GM23338 (cell line): Measurements from ENCODE around the gene GNL3. TPM values are rescaled to one million over a fixed set of nuclear protein-coding genes. Genes with fewer than 3 reads are reported as not detected.

Experiments
- ATAC-seq: fragments of 200-7000 bp; cut with Tn5 transposase; 3 replicates; pipeline ENCODE4 v1.9.1; 2020
- DNase-seq: peaks from one replicate; pipeline ENCODE4 v3.0.0-alpha.2; 2015; ENCODE audit warnings: low spot score
- H2AFZ ChIP-seq: fragments of 200-600 bp; sonication (generic); 2 replicates; pipeline ENCODE4 v1.8.0; 2016; ENCODE audit warnings: antibody characterized with exemption, mild to moderate bottlenecking, moderate library complexity
- H3F3A ChIP-seq: fragments of 200-600 bp; sonication (generic); replicated peaks from 2 replicates; pipeline ENCODE4 v1.8.0; 2017; ENCODE audit warnings: antibody characterized with exemption, mixed run types, low read depth
- H3K27ac ChIP-seq: fragments of 200-600 bp; sonication (generic); 2 replicates; pipeline ENCODE4 v1.6.1; 2016; ENCODE audit warnings: low read depth
- H3K27me3 ChIP-seq: fragments of 200-600 bp; sonication (generic); 2 replicates; pipeline ENCODE4 v1.8.0; 2016; ENCODE audit warnings: mild to moderate bottlenecking, mixed run types, moderate library complexity; ENCODE audit not compliant: insufficient read depth
- H3K36me3 ChIP-seq: fragments of 200-600 bp; sonication (generic); 2 replicates; pipeline ENCODE4 v1.8.0; 2016; ENCODE audit warnings: mild to moderate bottlenecking; ENCODE audit not compliant: insufficient read depth
- H3K4me1 ChIP-seq: fragments of 200-600 bp; sonication (generic); 2 replicates; pipeline ENCODE4 v1.8.0; 2016; ENCODE audit warnings: mild to moderate bottlenecking, moderate library complexity; ENCODE audit not compliant: insufficient read depth
- H3K4me2 ChIP-seq: fragments of 200-600 bp; sonication (generic); 2 replicates; pipeline ENCODE4 v1.7.1; 2017; ENCODE audit warnings: mixed run types
- H3K4me3 ChIP-seq: fragments of 200-600 bp; sonication (generic); 2 replicates; pipeline ENCODE4 v1.6.1; 2016; ENCODE audit warnings: mixed run types
- H3K79me2 ChIP-seq: fragments of 200-600 bp; sonication (generic); replicated peaks from 2 replicates; pipeline ENCODE4 v1.8.0; 2017; ENCODE audit warnings: mild to moderate bottlenecking; ENCODE audit not compliant: insufficient read depth
- H3K9me2 ChIP-seq: fragments of 200-600 bp; sonication (generic); 2 replicates; pipeline ENCODE4 v1.8.0; 2017; ENCODE audit not compliant: insufficient read depth
- H4K20me1 ChIP-seq: fragments of 200-600 bp; sonication (generic); replicated peaks from 2 replicates; pipeline ENCODE4 v1.8.0; 2017; ENCODE audit warnings: mild to moderate bottlenecking; ENCODE audit not compliant: insufficient read depth
- H3K27ac Mint-ChIP-seq: 2 replicates; pipeline ENCODE4 v1.8.0; 2020; ENCODE audit warnings: inconsistent platforms, mild to moderate bottlenecking, moderate library complexity, mixed read lengths
- H3K27me3 Mint-ChIP-seq: 3 replicates; pipeline ENCODE4 v1.8.0; 2022; ENCODE audit warnings: low read depth, mild to moderate bottlenecking, moderate library complexity, mixed read lengths, inconsistent platforms; ENCODE audit not compliant: insufficient read depth, poor library complexity
- H3K36me3 Mint-ChIP-seq: 3 replicates; pipeline ENCODE4 v1.8.0; 2021; ENCODE audit warnings: low read depth, mild to moderate bottlenecking, inconsistent platforms, moderate library complexity, mixed read lengths
- H3K4me1 Mint-ChIP-seq: 3 replicates; pipeline ENCODE4 v1.8.0; 2020; ENCODE audit warnings: mild to moderate bottlenecking, inconsistent platforms, mixed read lengths
- H3K4me3 Mint-ChIP-seq: 3 replicates; pipeline ENCODE4 v1.8.0; 2021; ENCODE audit warnings: moderate library complexity, mild to moderate bottlenecking, inconsistent platforms, mixed read lengths
- H3K9me3 Mint-ChIP-seq: 3 replicates; pipeline ENCODE4 v1.8.0; 2020; ENCODE audit warnings: moderate library complexity, mild to moderate bottlenecking, inconsistent platforms, mixed read lengths
- EZH2 ChIP-seq: fragments of 200-600 bp; sonication (generic); IDR thresholded peaks from one replicate; pipeline ENCODE4 v1.8.0; 2017; ENCODE audit warnings: antibody characterized with exemption, mild to moderate bottlenecking, low read depth; ENCODE audit not compliant: unreplicated experiment
- STAT1 ChIP-seq: IDR thresholded peaks from one replicate; pipeline ENCODE4 v1.6.1; 2016; ENCODE audit warnings: antibody characterized with exemption; ENCODE audit not compliant: unreplicated experiment
- polyA plus RNA-seq: library from polyadenylated mRNA; unstranded; fragments of >200 nt; fragmentation: Nextera tagmentation; extraction: Ambion mirVana; gene quantifications from 2 replicates; pipeline ENCODE4 v1.2.1, GENCODE V29; 2016
- total RNA-seq: library from RNA; depleted of rRNA; stranded (reverse); fragments of >200 nt; shearing (Covaris generic); gene quantifications from 2 replicates; pipeline ENCODE4 v1.2.3, GENCODE V29; 2014
- TF ChIP-seq, protein P1 (sequence below): fragments of 250-450 bp; sonication (Bioruptor Pico); IDR thresholded peaks from 2 replicates; pipeline ENCODE4 v1.5.0; 2020; ENCODE audit warnings: mild to moderate bottlenecking, moderate library complexity
- TF ChIP-seq, protein P2 (sequence below), 2 experiments: fragments of 200-600 bp in 1 of 2; sonication (generic) in 1 of 2; conservative IDR thresholded peaks; 2 replicates each; pipeline versions ENCODE4 v1.5.1 to v1.6.1; 2016 to 2017; ENCODE audit warnings: antibody characterized with exemption in 2 of 2, low read depth in 2 of 2, mild to moderate bottlenecking in 2 of 2, moderate library complexity in 1 of 2
- TF ChIP-seq, protein P3 (sequence below): IDR thresholded peaks from one replicate; pipeline ENCODE4 v1.6.1; 2018; ENCODE audit warnings: antibody characterized with exemption; ENCODE audit not compliant: unreplicated experiment

Gene GNL3
- total and polyA plus RNA-seq, 2 experiments from 2014 or later: 169 to 205 TPM

DNA sequence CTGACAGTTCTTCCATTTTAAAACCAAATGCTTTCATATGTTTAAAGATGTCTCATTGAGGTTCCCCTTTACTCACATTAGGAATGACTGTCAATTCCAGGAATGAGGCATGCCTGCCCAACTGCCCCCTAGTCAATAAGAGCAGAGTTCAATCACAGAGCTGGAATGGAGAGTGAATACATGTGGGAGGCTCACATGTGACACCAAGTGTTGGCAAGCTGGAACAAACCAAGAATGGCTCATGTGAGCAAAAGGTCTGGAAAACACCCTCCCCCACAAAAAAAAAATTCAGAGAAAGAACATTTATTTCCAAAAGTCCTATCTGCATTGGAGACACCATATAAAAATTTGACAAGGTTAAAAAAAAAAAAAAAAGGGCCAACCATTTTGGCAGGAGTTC, 3.8 kb upstream of the GNL3 start:
- Mint-ChIP-seq H3K36me3 (peaks cover 35% of the 10 kb centered on the region), H3K27ac (peak overlapping the region; percentile 34; the same call in 1 of the 2 replicates), H3K27me3 (peaks cover 9% of the 10 kb centered on the region), H3K9me3 (no peaks in the 10 kb centered on the region), H3K4me1 (peaks cover 23% of the 10 kb centered on the region), H3K4me3 (no peak overlapping the region)
- H3K27me3 ChIP-seq: no peaks in the 10 kb centered on the region
- DNase-seq (peak; percentile 42), ATAC-seq (peak; percentile 19; the same call in 2 of the 3 replicates)
- H3K9me2 ChIP-seq: no peaks in the 10 kb centered on the region
- no peaks in the 10 kb centered on the region for H3F3A ChIP-seq
- H3K4me2 ChIP-seq: no peak overlapping the region
- H4K20me1 ChIP-seq: no peaks in the 10 kb centered on the region; the same call in 1 of the 2 replicates
- H3K4me1 ChIP-seq: peaks cover 12% of the 10 kb centered on the region; the same call in 1 of the 2 replicates
- TF ChIP-seq STAT1 (no peak), EZH2 (no peak)
- TF ChIP-seq, protein P1, sequence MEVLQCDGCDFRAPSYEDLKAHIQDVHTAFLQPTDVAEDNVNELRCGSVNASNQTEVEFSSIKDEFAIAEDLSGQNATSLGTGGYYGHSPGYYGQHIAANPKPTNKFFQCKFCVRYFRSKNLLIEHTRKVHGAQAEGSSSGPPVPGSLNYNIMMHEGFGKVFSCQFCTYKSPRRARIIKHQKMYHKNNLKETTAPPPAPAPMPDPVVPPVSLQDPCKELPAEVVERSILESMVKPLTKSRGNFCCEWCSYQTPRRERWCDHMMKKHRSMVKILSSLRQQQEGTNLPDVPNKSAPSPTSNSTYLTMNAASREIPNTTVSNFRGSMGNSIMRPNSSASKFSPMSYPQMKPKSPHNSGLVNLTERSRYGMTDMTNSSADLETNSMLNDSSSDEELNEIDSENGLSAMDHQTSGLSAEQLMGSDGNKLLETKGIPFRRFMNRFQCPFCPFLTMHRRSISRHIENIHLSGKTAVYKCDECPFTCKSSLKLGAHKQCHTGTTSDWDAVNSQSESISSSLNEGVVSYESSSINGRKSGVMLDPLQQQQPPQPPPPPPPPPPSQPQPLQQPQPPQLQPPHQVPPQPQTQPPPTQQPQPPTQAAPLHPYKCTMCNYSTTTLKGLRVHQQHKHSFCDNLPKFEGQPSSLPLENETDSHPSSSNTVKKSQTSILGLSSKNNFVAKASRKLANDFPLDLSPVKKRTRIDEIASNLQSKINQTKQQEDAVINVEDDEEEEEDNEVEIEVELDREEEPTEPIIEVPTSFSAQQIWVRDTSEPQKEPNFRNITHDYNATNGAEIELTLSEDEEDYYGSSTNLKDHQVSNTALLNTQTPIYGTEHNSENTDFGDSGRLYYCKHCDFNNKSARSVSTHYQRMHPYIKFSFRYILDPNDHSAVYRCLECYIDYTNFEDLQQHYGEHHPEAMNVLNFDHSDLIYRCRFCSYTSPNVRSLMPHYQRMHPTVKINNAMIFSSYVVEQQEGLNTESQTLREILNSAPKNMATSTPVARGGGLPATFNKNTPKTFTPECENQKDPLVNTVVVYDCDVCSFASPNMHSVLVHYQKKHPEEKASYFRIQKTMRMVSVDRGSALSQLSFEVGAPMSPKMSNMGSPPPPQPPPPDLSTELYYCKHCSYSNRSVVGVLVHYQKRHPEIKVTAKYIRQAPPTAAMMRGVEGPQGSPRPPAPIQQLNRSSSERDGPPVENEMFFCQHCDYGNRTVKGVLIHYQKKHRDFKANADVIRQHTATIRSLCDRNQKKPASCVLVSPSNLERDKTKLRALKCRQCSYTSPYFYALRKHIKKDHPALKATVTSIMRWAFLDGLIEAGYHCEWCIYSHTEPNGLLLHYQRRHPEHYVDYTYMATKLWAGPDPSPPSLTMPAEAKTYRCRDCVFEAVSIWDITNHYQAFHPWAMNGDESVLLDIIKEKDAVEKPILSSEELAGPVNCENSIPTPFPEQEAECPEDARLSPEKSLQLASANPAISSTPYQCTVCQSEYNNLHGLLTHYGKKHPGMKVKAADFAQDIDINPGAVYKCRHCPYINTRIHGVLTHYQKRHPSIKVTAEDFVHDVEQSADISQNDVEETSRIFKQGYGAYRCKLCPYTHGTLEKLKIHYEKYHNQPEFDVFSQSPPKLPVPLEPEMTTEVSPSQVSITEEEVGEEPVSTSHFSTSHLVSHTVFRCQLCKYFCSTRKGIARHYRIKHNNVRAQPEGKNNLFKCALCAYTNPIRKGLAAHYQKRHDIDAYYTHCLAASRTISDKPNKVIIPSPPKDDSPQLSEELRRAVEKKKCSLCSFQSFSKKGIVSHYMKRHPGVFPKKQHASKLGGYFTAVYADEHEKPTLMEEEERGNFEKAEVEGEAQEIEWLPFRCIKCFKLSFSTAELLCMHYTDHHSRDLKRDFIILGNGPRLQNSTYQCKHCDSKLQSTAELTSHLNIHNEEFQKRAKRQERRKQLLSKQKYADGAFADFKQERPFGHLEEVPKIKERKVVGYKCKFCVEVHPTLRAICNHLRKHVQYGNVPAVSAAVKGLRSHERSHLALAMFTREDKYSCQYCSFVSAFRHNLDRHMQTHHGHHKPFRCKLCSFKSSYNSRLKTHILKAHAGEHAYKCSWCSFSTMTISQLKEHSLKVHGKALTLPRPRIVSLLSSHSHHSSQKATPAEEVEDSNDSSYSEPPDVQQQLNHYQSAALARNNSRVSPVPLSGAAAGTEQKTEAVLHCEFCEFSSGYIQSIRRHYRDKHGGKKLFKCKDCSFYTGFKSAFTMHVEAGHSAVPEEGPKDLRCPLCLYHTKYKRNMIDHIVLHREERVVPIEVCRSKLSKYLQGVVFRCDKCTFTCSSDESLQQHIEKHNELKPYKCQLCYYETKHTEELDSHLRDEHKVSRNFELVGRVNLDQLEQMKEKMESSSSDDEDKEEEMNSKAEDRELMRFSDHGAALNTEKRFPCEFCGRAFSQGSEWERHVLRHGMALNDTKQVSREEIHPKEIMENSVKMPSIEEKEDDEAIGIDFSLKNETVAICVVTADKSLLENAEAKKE (CRISPR knock-in tag): no peak
- TF ChIP-seq, protein P2, sequence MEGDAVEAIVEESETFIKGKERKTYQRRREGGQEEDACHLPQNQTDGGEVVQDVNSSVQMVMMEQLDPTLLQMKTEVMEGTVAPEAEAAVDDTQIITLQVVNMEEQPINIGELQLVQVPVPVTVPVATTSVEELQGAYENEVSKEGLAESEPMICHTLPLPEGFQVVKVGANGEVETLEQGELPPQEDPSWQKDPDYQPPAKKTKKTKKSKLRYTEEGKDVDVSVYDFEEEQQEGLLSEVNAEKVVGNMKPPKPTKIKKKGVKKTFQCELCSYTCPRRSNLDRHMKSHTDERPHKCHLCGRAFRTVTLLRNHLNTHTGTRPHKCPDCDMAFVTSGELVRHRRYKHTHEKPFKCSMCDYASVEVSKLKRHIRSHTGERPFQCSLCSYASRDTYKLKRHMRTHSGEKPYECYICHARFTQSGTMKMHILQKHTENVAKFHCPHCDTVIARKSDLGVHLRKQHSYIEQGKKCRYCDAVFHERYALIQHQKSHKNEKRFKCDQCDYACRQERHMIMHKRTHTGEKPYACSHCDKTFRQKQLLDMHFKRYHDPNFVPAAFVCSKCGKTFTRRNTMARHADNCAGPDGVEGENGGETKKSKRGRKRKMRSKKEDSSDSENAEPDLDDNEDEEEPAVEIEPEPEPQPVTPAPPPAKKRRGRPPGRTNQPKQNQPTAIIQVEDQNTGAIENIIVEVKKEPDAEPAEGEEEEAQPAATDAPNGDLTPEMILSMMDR (conservative IDR thresholded peaks at IDR 0.05; ENCODE audit: low read depth in 2 of 2): peak in 1 of 2 experiments; percentile 40; a peak in 2 of 4 replicates
- TF ChIP-seq, protein P3, sequence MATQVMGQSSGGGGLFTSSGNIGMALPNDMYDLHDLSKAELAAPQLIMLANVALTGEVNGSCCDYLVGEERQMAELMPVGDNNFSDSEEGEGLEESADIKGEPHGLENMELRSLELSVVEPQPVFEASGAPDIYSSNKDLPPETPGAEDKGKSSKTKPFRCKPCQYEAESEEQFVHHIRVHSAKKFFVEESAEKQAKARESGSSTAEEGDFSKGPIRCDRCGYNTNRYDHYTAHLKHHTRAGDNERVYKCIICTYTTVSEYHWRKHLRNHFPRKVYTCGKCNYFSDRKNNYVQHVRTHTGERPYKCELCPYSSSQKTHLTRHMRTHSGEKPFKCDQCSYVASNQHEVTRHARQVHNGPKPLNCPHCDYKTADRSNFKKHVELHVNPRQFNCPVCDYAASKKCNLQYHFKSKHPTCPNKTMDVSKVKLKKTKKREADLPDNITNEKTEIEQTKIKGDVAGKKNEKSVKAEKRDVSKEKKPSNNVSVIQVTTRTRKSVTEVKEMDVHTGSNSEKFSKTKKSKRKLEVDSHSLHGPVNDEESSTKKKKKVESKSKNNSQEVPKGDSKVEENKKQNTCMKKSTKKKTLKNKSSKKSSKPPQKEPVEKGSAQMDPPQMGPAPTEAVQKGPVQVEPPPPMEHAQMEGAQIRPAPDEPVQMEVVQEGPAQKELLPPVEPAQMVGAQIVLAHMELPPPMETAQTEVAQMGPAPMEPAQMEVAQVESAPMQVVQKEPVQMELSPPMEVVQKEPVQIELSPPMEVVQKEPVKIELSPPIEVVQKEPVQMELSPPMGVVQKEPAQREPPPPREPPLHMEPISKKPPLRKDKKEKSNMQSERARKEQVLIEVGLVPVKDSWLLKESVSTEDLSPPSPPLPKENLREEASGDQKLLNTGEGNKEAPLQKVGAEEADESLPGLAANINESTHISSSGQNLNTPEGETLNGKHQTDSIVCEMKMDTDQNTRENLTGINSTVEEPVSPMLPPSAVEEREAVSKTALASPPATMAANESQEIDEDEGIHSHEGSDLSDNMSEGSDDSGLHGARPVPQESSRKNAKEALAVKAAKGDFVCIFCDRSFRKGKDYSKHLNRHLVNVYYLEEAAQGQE: no peak
- H3K79me2 ChIP-seq: peaks cover 67% of the 10 kb centered on the region
- H3K27ac ChIP-seq: no peak overlapping the region
- H2AFZ ChIP-seq: no peak overlapping the region
- peaks cover 17% of the 10 kb centered on the region for H3K36me3 ChIP-seq
- no peak overlapping the region for H3K4me3 ChIP-seq
